Subcutaneous abdominal adipose tissue (tissue), 5 donors: ENCODE data around the gene NCOA5.

Experiments
- H3K27ac ChIP-seq: one replicate; pipeline ENCODE4 v1.7.0; 2013; ENCODE audit warnings: low read depth, mild to moderate bottlenecking, inconsistent platforms, low read length, moderate library complexity
- H3K27me3 ChIP-seq, 5 donors: one replicate each; pipeline ENCODE4 v1.7.0; 2013; ENCODE audit warnings: low read length in 5 of 5, inconsistent platforms in 1 of 5; ENCODE audit not compliant: control insufficient read depth in 5 of 5, insufficient read depth in 4 of 5
- H3K36me3 ChIP-seq, 5 donors: one replicate each; pipeline ENCODE4 v1.7.0; 2013; ENCODE audit warnings: low read length in 5 of 5; ENCODE audit not compliant: control insufficient read depth in 5 of 5, insufficient read depth in 5 of 5
- H3K4me1 ChIP-seq, 5 donors: one replicate each; pipeline ENCODE4 v1.7.0; 2013; ENCODE audit warnings: low read length in 5 of 5, mild to moderate bottlenecking in 3 of 5, moderate library complexity in 1 of 5; ENCODE audit not compliant: control insufficient read depth in 5 of 5, insufficient read depth in 5 of 5
- H3K4me3 ChIP-seq, 5 donors: one replicate each; pipeline ENCODE4 v1.7.0; 2013; ENCODE audit warnings: low read length in 5 of 5, low read depth in 1 of 5
- H3K9ac ChIP-seq, 5 donors: one replicate each; pipeline ENCODE4 v1.7.0; 2013; ENCODE audit warnings: low read length in 5 of 5, mild to moderate bottlenecking in 4 of 5, moderate library complexity in 3 of 5
- H3K9me3 ChIP-seq, 5 donors: one replicate each; pipeline ENCODE4 v1.7.0; 2013; ENCODE audit warnings: low read length in 5 of 5; ENCODE audit not compliant: control insufficient read depth in 5 of 5
- donor health status: healthy.
- donor health status: healthy.
- donor health status: healthy.
- donor health status: healthy.
- donor health status: healthy.

The NCOA5 gene

DNA sequence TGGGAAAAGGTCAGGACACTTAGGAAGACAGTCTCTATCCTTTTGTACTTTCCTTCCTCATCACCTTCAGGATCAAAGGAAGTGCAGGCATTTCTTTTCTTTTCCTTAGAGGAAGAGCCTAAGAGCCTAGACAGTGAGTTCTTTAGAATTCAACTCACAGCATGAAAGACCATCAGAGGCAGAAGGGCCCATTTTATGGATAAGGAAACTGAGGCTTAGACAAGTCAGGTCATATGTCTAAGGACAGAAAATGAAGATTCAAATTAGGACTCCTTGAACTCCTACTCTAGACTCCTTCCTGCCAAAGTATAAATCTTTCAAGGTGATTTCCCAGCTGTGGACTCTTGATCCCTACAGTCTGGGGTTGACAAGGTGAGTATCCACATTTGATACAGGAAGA lies 39.9 kb downstream of the NCOA5 start:
- H3K36me3 ChIP-seq: no peaks in the 10 kb centered on the region
- no peak overlapping the region for H3K27ac ChIP-seq

DNA sequence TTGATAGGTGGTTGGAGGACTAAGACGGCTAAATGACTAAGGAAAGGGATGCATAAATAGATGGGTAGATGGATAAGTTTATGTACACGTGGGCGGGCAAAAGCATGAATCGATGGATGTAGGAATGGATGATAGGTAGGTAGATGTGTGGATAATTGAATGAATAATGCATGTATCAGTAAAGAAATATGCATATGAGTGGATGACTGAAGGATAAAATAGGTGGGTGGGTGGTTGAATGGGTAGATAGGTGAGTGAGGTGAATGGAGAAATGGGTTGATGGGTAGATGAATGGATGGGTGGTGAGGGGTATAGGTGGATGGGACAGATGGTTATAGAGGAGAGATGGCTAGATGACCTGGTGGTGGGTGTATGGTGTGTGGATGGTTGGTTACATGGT lies 40.6 kb downstream of the NCOA5 start:
- Histone ChIP-seq H3K4me3 (no peak overlapping the region), H3K27me3 (peaks cover 13 to 35% (median 28%) of the 10 kb centered on the region in 5 donors), H3K9me3 (no peaks in the 10 kb centered on the region), H3K4me1 (no peaks in the 10 kb centered on the region), H3K9ac (no peak overlapping the region), H3K27ac (no peak overlapping the region), H3K36me3 (no peaks in the 10 kb centered on the region)

More for the DNA sequence above, 39.9 kb downstream of the NCOA5 start:
- Histone ChIP-seq H3K27me3 (peaks cover 13 to 39% (median 30%) of the 10 kb centered on the region in 5 donors), H3K9ac (no peak overlapping the region), H3K4me3 (no peak overlapping the region), H3K9me3 (no peaks in the 10 kb centered on the region), H3K4me1 (no peaks in the 10 kb centered on the region)

DNA sequence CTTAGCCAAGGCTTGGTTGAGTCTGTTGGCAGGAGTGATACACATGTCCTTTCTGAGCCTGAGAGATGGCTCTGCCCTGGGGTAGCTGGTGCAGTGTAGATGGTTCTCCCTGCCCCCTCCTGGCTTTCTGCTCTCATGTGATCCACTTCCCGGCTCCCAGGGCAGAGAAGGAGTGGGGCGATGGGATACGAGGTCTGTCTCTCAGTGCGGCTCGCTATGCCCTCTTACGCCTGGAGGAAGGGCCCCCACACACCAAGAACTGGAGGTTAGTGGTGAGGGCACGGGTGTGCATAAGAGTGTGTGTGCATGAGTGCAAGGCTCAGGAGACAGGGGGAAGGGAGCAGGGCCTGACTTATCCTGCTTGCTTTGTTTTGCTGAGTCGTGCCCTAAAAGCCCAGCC lies 41.9 kb downstream of the NCOA5 start:
- Histone ChIP-seq H3K9me3 (no peaks in the 10 kb centered on the region), H3K4me1 (no peaks in the 10 kb centered on the region), H3K9ac (no peak overlapping the region), H3K27me3 (peaks cover 11 to 39% (median 29%) of the 10 kb centered on the region in 5 donors), H3K27ac (no peak overlapping the region), H3K36me3 (no peaks in the 10 kb centered on the region), H3K4me3 (no peak overlapping the region)

DNA sequence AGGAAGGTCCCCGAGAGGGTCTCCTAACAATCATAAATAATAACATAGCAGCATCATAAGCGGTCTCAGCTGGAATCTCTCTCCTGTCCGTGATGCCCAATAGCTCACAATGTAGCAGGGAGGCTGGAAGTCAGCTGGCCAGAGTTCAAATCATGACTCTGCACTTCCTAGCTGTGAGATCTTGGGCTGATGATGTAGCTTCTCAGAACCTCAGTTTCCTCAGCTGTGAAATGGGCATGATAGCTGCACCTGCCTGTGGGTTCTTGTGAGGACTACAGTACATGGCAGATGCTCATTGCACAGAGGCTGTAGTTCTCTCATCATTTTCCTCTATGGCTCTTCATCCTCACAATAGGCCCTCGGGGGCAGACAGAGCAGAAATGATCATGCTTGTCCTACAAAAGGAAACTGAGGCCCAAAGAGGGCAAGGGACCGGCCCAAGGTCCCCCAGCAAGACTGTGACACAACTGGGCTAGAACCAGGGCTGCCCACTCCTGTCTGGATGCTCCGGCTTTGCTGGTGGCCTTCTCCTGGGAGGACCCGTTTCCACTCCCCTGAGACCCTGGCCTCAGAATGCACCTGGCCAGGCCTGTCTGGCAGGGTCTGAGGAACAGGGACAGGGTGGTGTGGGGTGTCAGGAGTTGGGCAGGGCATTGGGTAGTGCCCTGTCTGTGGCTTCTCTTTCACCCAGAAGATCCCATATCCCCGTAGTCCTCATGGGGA lies 43.0 kb downstream of the NCOA5 start:
- H3K36me3 ChIP-seq: no peaks in the 10 kb centered on the region
- H3K4me1 ChIP-seq: no peaks in the 10 kb centered on the region
- H3K9ac ChIP-seq: no peak overlapping the region
- no peaks in the 10 kb centered on the region for H3K9me3 ChIP-seq
- H3K27me3 ChIP-seq: peaks cover 14 to 42% (median 31%) of the 10 kb centered on the region in 5 donors
- H3K27ac ChIP-seq: no peak overlapping the region
- H3K4me3 ChIP-seq: no peak overlapping the region

DNA sequence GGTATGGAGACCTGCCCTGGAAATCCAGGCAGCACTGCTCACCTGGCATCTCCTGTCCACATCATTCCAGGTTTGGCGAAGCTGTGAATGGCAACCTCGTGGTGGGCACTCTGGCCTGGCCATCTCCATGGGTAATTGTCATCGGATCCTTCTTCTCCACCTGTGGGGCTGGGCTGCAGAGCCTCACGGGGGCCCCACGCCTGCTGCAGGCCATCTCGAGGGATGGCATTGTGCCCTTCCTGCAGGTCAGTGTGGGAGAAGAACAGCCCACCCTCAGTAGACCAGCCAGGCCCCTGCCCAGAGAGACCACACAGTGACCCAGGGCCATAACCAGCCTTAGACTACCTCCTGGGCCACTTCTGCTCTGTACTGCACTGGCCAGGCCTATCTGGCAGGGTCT lies 44.9 kb downstream of the NCOA5 start:
- Histone ChIP-seq H3K27ac (no peak overlapping the region), H3K27me3 (peaks cover 14 to 56% (median 30%) of the 10 kb centered on the region in 5 donors), H3K4me1 (no peaks in the 10 kb centered on the region), H3K9ac (no peak overlapping the region), H3K4me3 (no peak overlapping the region), H3K9me3 (peaks cover 0 to 7% (median 0%) of the 10 kb centered on the region in 5 donors), H3K36me3 (no peaks in the 10 kb centered on the region)

DNA sequence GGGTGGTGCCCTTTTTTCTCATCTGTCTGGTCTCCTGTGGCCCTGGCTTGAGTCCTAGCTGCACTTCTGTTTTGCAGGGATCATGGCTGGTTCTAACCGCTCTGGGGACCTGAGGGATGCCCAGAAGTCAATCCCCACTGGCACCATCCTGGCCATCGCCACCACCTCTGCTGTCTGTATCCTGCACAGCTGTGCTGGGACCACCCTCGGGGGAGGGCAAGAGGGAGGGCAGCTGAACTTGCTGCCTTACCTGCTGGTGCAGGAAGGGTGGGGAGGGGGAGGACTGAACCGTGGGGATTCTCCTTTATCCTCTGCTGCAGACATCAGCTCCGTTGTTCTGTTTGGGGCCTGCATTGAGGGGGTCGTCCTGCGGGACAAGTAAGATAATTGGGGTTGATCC lies 46.2 kb downstream of the NCOA5 start:
- Histone ChIP-seq H3K9ac (no peak overlapping the region), H3K27ac (no peak overlapping the region), H3K4me1 (no peaks in the 10 kb centered on the region), H3K36me3 (no peaks in the 10 kb centered on the region), H3K9me3 (peaks cover 0 to 7% (median 0%) of the 10 kb centered on the region in 5 donors), H3K4me3 (no peak overlapping the region), H3K27me3 (peaks cover 14 to 50% (median 30%) of the 10 kb centered on the region in 5 donors)

DNA sequence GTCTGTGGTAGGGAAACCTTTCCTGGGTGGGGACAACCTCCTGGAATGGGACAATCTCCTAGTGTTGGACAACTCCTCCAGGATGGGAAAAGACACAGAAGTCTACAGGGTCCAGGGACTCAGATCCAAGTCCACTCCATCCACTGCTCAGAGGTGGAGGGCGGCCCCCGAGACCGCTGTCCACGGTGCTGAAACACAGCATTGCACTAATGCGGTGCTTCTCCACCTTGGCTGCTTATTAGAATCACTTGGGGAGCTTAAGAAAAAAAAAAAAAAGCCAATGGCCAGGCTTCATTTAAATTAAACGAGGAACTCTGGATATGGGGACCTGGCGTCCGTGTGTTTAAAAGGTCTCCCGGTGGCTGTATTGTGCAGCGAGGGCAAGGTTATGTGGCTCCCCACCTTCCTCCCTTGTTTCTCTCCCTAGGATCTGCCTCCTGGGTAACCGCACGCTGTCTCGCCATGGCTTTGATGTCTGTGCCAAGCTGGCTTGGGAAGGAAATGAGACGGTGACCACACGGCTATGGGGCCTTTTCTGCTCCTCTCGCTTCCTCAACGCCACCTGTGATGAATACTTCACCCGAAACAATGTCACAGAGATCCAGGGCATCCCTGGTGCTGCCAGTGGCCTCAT lies 48.7 kb downstream of the NCOA5 start:
- H3K4me1 ChIP-seq: no peaks in the 10 kb centered on the region
- H3K27me3 ChIP-seq: peaks cover 10 to 31% (median 21%) of the 10 kb centered on the region in 5 donors
- H3K36me3 ChIP-seq: no peaks in the 10 kb centered on the region
- H3K4me3 ChIP-seq: no peak overlapping the region
- H3K9me3 ChIP-seq: peaks cover 0 to 7% (median 0%) of the 10 kb centered on the region in 5 donors
- no peak overlapping the region for H3K9ac ChIP-seq
- H3K27ac ChIP-seq: no peak overlapping the region

DNA sequence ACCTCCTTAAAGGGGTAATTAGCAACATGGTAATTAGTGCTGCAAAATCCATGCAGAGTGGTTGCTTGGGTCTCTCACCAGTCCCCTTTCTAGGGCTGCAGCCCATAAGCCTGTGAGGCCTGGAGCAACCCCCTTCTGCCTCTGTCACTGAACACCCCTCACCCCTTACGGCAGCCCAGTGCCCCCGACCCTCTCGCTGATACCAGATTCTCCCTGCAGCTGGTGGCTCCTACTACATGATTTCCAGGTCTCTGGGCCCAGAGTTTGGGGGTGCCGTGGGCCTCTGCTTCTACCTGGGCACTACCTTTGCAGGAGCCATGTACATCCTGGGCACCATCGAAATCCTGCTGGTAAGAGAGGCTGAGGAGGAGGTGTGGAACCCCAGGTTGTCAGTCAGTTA lies 52.7 kb downstream of the NCOA5 start:
- H3K9ac ChIP-seq: no peak overlapping the region
- H3K27ac ChIP-seq: no peak overlapping the region
- H3K9me3 ChIP-seq: peaks cover 0 to 7% (median 0%) of the 10 kb centered on the region in 5 donors
- peaks cover 0 to 2% (median 0%) of the 10 kb centered on the region in 5 donors for H3K4me1 ChIP-seq
- H3K36me3 ChIP-seq: no peaks in the 10 kb centered on the region
- no peak overlapping the region for H3K4me3 ChIP-seq
- peaks cover 25 to 52% (median 37%) of the 10 kb centered on the region in 5 donors for H3K27me3 ChIP-seq

DNA sequence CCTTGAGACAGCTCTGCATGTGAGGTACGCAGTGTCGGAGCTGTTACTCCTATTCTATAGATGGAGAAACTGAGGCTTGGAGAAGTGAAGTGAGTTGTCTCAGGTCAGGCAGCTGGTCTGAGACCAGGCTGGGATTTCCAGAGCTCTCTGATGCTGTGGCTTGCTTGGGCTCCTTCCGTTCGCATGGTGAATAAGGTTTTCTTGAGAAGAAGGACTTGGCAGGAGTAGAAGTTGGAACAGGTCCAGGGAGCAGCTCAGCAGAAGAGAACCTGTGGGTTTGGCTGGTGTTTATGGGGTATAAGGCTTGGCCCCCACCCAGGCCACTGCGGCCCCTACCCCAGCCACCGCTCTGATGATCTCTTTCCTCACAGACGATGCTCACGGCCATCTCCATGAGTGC lies 53.4 kb downstream of the NCOA5 start:
- Histone ChIP-seq H3K4me1 (peaks cover 0 to 7% (median 5%) of the 10 kb centered on the region in 5 donors), H3K9ac (no peak overlapping the region), H3K27ac (no peak overlapping the region), H3K9me3 (peaks cover 0 to 4% (median 0%) of the 10 kb centered on the region in 5 donors), H3K27me3 (peaks cover 26 to 54% (median 43%) of the 10 kb centered on the region in 5 donors), H3K4me3 (no peak overlapping the region), H3K36me3 (no peaks in the 10 kb centered on the region)

DNA sequence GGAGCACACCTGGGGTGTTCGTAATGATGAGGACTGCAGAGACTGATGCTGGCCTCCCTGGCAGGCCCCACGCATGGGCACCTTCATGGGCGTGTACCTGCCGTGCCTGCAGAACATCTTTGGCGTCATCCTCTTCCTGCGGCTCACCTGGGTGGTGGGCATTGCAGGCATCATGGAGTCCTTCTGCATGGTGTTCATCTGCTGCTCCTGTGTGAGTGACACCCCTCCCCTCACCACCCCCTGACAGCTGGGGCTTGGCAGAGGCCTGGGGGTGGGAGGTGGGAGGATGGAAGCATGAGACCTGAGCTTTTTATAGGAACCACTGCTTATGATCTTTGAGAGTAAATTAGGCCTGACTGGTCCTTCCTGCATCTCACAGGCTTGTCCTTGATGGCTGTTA lies 54.0 kb downstream of the NCOA5 start:
- no peak overlapping the region for H3K4me3 ChIP-seq
- no peak overlapping the region for H3K9ac ChIP-seq
- peaks cover 0 to 7% (median 5%) of the 10 kb centered on the region in 5 donors for H3K4me1 ChIP-seq
- H3K36me3 ChIP-seq: no peaks in the 10 kb centered on the region
- no peaks in the 10 kb centered on the region for H3K9me3 ChIP-seq
- no peak overlapping the region for H3K27ac ChIP-seq
- peaks cover 32 to 54% (median 46%) of the 10 kb centered on the region in 5 donors for H3K27me3 ChIP-seq
